HG02642 (cell line): ENCODE measurements around the gene FGGY.
"Not testable (repeated sequence)": the region's sequence is repeated elsewhere in the genome, so short reads cannot be mapped to it uniquely, and the experiment has no call there.

Experiments used
- ATAC-seq: cut with Tn5 transposase; IDR thresholded peaks from one replicate; pipeline ENCODE4 v1.9.1; 2021; ENCODE audit warnings: mild to moderate bottlenecking; ENCODE audit not compliant: unreplicated experiment, poor library complexity

Gene FGGY

DNA sequence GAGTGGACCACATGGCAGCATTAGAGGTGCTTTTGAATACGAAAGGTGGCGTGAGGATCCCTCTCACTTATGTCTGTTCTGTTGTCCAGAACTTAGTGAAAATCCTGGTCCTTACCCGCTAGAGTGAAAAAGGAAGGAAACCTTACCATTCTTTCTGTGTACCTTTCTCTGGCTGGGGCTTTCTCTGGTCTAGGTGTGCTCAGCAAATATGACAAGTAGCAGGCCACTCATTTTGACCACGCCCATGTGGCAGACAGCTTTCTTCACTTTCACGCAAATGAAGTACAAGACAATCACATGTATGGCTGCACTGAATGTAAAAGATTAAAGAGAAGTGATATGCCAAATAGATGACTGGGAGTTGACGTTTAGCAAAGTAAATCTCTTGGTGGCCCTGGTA is 131.9 kb downstream of the FGGY start:
- ATAC-seq: no peak

DNA sequence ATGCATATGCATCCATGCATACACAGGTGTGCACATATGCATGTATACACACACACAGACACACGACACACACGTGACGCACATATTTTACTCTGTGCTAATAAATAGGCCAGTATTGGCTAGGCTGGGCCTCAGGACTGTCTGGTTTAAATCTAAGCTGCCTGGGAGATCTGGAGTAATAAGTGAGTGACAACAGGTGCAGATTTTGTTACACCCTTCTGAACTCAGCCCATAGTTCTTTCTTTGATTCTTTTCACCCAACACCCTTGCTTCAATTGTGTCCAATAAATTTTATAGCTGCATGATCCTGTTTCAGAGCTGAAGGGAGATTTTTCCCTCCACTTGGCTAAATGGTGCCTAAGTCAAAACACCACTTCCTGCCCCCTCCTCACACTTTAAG is 132.8 kb downstream of the FGGY start:
- no peak for ATAC-seq

DNA sequence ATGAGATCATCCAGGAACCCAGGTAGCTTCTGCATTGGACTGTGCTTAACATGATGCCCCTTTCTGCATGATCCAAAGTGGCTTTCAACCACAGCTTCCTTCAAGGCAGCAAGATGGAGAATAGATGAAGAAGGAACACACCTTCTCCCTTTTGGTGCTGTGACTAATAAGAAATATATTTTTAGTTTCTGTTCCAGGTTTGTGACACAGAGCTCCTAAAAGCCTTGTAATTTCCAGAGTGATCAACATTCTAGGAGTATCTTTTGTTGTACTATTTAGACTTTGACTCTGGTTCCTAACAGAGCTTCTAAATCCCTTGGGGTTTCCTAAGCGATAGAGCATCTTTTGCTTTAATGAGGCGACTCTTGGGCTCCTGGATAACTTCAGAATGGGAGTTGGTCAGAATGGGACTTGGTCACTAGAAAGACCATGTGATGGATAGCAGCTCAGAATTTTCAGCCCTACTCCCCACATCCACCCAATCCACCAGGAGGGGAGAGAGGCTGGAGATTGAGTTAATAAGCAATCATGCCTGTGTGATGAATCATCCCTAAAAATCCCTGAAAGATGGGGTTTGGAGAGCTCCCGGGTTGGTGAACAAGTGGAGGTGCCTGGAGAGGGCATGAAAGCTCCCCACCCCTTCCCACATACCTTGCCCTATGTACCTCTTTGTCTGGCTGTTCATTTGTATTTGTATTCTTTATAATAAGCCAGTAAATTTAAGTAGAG is 134.8 kb downstream of the FGGY start:
- ATAC-seq: no peak

DNA sequence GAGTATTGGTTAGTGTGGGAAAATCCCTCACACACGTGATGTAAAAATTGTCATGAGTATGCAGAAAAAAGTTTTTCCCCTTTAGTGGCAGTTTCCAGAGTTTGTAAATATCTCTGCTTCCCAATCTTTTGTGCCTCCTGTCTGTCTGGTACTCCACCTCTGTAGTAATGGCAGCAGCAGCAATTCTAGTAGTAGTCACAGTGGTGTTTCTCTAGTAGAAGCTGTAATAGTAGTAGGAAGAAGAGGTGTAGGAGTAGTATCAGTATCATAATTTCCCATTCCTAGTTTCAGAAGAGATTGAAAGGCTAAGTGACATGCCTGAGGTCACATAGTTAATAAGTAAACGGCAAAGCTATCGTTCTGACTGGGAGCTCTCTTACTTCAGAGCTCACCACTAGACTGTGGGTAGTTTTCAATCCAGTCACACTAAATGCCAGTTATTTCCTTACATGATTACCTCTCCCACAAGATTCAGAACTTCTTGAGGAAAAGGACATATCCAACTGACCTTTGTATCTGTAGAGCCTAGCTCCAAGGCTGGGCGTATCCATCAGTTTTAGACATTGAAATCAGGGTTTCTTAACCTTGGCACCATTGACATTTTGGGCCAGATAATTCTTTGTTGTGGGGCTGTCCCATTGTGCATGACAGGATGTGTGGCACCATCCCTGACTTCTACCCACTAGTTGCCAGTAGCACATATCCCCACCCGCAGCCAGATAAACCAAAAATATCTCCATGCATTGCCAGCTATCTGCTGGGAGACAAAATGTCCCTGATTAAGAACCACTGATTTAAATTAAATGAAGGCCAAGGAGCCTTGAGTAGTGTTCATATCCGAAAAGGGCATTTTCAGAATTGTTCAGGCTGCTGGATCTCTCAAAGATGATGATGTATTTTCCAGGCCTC is 135.9 kb downstream of the FGGY start:
- ATAC-seq: peak; percentile 94

DNA sequence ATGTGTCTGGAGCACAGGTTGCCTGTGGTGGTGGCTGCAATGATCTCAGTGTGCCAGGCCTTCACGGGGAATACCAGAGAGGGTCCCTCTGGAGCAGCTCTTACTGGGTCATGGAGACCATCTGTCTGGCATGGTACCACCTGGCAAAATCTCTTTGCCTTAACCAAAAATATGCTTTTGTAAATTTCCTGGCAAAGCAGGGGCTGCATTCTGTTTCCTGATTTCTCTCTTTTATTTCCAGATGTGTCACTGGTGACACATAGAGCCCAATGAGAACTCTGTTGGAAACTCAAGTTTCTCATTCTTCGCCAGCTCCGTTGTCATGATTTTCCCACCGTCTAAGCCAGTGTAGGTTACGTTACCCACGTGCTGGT is 136.5 kb downstream of the FGGY start:
- ATAC-seq: no peak

DNA sequence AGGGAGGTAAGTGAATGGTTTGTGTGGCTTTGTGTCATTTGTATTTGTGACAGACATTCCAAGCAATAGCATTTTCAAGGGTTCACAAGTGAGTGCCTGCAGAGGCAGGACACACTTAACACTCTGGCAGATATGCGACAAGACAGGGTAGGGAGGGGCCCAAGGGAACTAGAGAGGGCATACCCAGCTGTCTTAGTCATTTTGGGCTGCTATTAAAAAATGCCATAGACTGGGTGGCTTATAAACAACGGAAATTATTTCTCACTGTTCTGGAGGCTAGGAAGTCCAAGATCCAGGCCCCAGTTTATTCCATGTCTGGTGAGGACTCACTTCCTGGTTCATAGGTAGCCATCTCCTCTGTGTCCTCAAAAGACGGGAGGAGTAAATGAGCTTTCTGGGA is 137.4 kb downstream of the FGGY start:
- ATAC-seq: no peak

DNA sequence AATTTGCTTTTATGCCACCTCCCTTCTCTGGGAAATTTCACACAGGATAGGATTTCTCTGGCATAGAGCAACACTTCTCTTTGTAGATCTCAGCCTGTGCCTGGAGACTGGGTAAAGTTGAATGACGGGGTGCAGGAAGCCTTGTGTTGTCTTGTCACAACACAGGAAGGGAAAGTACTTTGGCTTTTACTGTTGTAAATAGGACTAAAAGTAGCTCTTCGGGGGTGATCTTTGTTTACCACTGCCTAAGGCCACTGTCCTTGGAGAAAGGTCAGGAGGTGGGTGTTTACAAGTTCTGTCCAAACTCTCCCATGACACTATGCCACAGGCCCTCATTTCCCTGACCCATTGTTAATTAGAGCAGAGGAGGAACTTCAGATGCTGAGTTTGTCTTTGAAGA is 139.7 kb downstream of the FGGY start:
- ATAC-seq: no peak

DNA sequence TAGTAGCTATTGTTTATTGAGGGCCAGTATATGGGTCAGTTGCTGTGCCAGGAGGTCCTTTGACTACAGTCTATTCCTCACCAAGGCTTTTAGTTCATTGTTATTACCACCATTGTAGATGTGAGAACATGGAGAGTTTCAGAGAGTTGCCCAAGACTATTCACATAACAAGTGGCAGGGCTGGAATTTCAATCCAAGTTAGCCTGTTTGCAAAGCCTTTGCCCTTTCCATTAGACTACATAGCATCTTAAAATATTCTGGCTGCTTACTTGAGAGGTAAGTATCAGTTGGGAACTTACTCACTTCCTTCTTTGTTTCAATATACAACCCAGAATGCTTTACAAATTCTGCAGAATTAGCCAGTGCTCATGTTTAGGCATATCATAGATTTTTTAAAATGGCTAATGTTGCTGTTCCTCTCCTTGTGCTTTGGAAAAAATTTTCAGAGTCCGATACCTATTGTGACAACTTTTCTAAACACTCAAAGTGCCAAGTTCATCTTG is 141.2 kb downstream of the FGGY start:
- no peak for ATAC-seq

DNA sequence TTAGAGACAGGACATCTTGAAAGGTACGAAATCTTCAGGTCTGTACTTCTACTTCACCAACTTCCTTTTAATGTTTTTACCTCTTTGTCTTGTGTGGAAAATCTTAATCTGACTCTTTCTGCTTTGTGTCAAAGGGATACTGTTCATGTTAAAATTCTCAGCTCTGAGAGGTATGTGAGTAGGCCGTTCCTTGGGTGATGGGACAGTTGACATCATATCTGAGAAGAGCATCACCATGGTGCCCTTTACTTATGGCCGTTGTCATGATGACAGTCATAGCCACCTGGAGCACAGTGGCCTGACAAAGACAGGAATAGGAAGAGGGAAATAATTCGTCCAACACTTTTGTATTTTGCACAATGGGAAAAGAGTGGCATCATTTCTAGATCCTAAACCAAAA is 145.6 kb downstream of the FGGY start:
- no peak for ATAC-seq

DNA sequence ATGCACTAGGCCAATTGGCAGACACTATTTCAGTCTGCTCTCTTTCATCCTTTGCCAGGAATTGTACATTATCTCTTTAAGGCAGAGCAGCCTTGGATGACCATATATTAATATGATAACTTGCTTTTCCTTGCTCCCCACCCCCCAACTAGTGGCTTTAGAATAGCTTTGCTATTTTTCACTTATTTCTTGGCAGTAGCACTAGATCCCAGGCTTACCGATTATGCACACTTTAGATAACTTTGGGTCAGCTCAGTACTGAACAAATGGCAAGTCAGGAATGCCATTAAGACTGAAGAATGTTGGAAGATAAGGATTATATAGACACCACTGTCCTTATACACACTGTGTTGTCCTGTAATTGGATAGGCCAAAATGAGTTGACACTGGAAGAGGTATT is 146.4 kb downstream of the FGGY start:
- no peak for ATAC-seq

DNA sequence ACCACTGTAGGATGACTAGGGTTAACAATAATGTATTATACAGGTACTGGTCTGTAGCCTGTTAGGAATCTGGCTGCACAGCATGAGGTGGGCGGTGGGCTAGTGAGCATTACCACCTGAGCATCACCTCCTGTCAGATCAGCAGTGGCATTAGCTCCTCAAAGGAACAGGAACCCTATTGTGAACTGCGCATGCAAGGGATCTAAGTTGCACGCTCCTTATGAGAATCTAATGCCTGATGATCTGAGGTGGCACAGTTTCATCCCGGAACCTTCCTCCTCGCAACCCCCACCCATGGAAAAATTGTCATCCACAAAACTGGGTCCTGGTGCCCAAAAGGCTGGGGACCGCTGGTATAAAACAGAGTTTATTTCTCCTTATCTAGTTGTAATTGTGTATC is 147.6 kb downstream of the FGGY start:
- ATAC-seq: no peak

DNA sequence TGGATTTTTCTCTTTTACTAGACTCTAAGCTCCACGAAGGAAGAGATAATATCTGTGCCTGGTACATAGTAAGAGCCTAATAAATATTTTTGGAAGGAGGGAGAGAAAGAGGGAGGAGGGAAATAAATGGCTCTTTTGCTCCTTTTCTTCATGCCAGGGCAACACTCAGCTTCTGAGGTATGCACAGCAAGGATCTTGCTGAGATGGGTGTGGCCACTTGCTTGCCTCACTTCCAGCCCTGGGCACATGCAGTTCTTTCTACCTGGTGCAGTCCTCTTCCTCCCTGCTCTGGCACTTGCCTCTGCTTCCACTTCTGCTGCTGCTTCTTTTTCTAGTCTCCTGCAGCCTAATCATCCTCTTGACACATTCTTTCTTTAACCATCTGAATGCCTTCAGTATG is 148.1 kb downstream of the FGGY start:
- no peak for ATAC-seq

DNA sequence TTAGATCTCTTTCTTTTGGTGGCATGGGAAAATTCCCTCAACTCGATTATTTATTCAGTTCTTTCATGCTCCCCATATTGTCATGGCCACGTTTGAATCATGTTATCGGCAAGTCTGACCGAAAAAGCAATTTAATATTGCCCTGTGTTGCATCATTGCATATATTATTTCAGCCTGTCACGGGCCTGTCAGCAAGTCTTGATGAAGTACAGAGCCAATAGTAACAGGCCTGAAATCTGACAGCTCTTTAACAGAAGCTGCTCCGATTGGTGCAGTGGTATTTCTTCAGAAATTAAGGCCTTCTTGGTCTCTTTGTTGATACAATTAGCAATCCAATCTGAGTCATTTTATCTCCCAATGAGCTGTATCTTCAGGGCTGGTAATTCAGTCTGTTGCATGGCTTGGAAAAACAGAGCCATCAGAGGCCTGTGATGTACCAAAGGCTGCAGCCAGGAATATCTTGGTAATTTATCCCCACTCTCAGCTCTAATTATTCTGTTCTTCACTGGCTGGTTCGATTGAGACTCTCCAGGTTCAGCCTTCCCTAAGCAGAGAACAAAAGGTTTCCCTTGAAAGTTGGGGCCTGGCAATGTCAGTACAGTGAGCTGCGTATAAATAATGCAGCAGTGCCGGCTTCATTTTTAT is 149.5 kb downstream of the FGGY start:
- no peak for ATAC-seq

DNA sequence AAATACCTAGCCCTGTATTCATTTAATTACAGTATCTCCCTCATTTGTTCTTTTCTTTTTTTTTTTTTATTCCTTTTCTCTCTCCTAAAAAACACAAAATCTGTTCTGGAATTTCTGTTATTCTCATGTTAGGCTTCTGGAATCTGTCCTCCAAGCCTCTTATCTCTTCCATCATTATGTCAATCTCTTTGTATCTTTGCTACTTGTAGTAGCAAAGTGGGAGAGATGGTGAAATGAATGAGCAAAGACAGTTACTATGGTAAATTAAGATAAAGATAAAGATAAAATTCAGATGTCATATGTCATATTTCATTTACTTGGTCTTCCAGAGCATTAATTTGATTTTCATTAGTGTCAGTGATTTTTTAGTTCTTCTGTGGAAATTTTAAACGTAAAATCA is 155.1 kb downstream of the FGGY start:
- ATAC-seq: no peak

DNA sequence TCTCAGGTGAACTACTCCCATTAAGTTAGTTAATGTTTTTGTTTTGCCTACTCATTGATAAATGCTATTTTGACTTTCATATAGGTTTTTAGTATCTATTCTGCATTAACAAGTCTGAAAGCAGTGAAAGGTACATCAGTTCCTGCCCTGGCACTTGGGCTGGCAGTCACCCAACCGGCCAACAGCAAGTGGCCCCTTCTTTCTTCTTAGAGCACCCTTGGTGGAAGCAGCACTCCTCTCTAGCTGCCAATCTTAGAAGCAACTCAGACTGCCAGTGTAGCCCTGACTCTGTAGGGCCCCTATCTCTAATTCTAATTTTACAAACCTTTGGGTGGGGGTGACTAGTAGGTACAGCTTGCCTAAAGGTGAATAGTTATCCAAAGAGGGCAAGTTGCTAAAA is 155.7 kb downstream of the FGGY start:
- no peak for ATAC-seq

DNA sequence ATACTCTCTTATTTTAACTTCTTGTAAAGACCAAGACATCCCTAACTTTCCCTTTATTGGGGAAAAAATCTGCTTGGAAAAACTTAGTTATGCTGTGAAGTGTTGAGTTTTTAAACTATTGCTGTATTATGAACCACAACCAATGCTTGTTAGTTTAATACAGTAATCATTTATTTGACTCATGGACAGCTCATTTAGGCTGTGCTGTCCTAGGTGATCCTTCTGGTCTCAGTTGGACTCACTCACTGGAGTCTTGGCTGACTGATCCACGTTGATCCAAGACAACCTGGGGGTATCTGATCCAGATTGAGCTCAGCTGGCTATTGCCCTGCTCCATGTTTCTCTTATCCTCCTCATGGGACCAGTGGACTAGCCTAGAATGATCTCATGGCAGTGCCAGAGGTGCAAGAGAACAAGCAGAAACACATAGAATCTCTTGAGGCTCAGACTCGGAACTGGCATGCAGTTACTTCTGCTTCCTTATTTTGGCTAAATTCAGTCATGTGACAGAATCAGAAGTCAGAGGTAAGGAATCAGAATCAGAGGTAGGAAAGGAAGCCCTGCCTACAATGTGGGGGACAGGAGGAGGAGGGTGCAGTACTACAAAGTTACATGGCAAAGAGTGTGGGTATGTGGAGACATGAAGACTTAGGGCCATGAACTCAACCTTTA is 156.5 kb downstream of the FGGY start:
- no peak for ATAC-seq

DNA sequence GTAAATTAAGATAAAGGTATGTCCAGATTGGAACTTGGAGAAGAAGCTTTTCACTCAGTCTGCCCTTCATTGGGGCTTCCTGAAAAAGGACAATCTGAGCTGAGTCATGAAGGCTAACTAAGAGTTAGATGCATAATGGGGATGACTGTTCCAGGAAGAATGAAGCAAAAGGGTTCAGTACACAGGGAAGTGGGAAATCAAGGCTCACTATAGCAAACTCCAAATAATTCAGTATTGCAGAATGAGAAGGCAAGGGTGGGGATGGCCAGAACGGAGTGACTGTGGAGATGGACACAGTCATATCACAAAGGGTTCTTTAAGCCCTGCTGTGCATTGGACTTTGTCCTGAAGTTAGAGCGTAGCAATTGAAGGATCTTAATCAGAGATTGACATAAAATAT is 158.3 kb downstream of the FGGY start:
- ATAC-seq: no peak

DNA sequence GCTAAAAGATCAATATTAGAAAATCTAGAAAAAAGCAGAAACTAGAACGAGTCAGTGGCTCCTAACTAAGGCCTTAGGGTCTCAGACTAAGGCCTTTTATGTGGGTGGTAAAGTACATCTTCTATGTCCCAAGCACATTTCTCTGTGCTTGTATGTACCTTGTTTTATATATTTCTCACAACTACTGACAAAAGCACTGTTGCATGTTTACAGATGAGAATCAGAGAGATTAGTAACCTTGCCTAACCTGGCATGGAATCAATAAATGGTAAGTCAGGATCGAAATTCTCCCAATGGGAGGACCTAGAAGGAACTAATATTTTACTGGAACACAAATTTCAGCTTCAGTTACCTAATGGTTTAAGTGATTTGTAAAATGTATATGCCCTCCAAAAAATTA is 160.9 kb downstream of the FGGY start:
- ATAC-seq: no peak

DNA sequence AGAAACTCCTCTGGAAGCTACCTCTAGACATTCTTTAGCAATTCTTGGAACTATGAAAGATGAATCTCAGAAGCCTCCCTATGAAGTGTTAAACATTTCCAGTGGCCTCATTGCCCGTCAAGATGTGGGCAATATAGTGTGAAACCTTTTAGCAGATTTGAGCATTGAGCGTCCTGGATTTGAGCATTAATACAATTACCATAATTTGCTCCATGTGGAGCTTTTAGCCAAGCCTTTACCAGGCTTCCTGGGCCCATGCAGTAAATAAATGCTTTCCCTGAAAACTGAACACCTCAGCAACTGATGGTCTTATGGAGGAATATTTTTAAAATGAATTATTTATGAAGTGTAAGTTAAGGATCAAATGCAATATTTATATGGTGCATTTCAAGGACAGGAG is 162.0 kb downstream of the FGGY start:
- ATAC-seq: no peak

DNA sequence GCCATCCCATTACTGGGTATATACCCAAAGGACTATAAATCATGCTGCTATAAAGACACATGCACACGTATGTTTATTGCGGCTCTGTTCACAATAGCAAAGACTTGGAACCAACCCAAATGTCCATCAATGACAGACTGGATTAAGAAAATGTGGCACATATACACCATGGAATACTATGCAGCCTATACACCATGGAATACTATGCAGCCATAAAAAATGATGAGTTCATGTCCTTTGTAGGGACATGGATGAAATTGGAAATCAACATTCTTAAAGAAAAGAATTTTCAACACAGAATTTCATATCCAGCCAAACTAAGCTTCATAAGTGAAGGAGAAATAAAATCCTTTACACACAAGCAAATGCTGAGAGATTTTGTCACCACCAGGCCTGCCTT is 166.0 kb downstream of the FGGY start:
- not testable (repeated sequence) for ATAC-seq

DNA sequence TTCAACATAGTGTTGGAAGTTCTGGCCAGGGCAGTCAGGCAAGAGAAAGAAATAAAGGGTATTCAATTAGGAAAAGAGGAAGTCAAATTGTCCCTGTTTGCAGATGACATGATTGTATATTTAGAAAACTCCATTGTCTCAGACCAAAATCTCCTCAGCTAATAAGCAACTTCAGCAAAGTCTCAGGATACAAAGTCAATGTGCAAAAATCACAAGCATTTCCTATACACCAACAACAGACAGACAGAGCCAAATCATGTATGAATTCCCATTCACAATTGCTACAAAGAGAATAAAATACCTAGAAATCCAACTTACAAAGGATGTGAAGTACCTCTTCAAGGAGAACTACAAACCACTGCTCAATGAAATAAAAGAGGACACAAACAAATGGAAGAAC is 168.6 kb downstream of the FGGY start:
- ATAC-seq: not testable (repeated sequence)
